Measurements from ENCODE around the gene EEFSEC.

DNA sequence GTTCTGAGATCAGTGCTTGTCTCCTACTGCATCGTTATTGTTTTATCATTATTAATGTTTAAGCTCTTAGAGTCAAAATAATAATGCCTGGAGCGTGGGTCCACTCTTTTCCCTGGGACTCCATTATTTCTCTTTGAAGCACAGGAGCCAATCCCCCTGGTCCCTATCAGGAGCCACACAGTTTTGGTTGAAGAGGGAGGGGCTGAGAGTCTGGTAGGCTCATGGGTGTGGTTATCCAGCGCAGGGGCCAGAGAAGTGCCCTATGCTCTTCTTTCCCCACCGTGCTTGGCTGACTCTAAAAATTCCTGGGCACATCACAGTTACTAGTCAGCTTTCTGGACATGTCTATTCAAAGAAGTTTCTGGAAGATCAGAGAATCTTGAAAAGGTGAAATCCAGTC is 191.9 kb downstream of the EEFSEC start:
- TF ChIP-seq POLR2A (IDR thresholded peaks at IDR 0.05) (no peak), CTCF (IDR thresholded peaks at IDR 0.05) (no peak)
